GM21825 (cell line): Measurements from ENCODE around the gene SLC4A8.

Experiments used
- ATAC-seq: cut with Tn5 transposase; IDR thresholded peaks from one replicate; pipeline ENCODE4 v1.9.1; 2021; ENCODE audit warnings: mild to moderate bottlenecking, moderate library complexity; ENCODE audit not compliant: unreplicated experiment

Gene SLC4A8

DNA sequence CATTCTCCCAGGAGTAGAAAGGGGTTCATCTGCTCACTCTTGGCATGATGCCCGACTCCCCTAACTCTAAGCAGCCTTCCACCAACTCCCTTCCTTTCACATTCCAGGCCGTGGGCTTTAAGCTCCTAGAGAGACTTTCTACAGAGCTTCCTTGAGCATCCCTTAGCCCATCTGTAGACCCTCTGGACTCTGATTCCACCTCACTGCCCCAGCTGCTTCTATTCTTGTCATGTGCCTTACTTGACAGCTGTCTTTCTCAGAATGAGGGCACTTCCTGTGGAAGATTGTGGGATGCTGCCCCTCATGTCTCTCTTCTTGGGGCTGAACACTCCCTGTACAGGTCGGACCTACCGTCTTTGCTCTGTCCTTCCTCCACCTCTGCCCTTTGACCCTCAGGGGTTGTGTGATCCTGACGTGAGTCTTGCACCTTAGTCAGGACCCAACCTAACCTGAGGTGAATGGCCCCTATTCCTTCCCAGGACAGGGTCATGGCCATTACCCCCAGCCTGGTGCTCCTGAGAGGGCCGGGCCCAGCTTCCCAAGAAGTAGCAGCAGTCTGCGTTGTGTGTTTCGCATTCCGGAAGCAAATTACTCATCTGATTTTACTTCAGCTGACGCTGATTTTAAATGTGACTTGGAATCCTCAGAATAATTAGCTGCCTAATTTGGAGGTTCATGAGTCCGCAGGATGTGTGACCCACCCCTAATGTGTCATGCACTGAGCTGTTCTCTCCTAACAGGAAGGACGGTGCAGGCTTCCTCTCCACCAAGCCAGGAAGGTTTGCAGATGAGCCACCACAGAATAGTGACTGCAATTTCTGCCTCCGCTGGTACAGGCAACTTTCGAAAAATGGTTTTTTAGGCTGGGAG is 30.7 kb upstream of the SLC4A8 start:
- ATAC-seq: no peak

GRCh38 chr12:51395283-51396230 is 29.1 kb upstream of the SLC4A8 start:
- peak; percentile 37 for ATAC-seq

DNA sequence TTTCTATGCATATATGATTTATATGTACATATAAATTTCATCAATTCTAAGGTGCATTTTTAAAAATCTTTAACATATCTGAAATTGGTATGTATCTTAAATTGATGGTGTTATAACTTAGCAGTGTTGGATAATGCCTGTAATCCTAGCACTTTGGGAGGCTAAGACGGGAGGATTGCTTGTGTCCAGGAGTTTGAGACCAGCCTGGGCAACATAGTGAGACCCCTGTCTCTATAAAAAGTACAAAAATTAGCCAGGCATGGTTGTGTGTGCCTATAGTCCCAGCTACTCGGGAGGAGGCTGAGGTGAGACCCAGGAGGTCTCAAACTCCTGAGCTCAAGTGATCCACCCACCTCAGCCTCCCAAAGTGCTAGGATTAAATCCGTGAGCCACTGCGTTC is 27.0 kb upstream of the SLC4A8 start:
- ATAC-seq: no peak

DNA sequence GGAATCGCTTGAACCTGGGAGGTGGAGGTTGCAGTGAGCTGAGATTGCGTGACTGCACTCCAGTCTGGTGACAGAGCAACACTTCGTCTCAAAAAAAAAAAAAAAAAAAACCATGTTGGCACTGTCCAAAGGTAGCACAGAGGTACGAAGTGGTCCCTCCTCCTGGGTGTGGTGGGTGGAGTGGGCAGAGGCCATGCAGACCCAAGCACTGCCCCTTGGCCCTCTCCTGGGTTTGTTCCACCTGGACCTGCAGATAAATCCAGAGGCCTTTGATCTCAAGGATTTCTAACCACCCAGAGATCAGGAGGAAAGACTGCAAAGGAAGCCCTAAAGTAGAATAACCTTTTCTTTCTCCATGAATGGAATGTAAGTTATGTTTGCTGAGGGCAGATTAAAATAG is 24.7 kb upstream of the SLC4A8 start:
- no peak for ATAC-seq

DNA sequence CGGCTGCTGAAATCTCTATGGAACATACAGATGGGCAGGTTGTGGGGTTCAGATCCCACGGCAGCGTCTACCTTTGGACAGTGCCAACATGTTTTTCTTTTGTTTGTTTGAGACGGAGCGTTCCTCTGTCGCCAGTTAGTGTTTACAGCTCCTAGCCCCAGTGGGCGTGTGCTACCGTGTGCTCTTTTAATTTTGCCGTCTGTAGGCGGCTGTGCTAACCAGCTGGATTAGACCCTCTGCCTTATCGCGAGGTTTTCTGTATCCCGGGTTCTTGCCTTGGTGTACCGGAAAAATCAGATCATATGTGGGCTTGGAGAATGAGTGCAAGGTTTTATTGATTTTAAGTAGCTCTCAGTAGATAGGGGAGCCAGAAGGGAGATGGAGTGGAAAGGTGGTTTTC is 23.6 kb upstream of the SLC4A8 start:
- ATAC-seq: no peak

- no peak for ATAC-seq
These were observed 23.1 kb upstream of the SLC4A8 start for GRCh38 chr12:51401486-51401885.

DNA sequence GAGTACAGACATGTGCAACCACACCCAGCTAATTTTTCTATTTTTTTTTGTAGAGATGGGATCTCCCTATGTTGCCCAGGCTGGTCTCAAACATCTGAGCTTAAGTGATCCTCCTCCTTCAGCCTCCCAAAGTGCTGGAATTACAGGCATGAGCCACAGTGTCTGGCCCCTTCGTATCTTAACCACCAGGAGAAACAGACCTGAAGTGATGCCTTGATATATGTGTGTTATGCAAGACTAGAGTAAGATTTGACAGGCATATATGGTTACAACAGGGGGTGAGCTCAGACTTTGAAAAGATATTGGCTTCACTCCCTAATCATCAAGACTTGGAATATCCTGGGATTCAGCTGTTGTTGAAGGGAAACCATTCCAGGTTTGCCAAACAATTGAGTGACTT is 22.7 kb upstream of the SLC4A8 start:
- no peak for ATAC-seq

- ATAC-seq: no peak
These were observed 21.5 kb upstream of the SLC4A8 start for GRCh38 chr12:51403159-51403558.

- ATAC-seq: no peak
These were observed 20.9 kb upstream of the SLC4A8 start for GRCh38 chr12:51403681-51404136.

GRCh38 chr12:51404627-51405026 is 20.0 kb upstream of the SLC4A8 start:
- no peak for ATAC-seq

GRCh38 chr12:51405801-51406207 is 18.8 kb upstream of the SLC4A8 start:
- ATAC-seq: no peak

DNA sequence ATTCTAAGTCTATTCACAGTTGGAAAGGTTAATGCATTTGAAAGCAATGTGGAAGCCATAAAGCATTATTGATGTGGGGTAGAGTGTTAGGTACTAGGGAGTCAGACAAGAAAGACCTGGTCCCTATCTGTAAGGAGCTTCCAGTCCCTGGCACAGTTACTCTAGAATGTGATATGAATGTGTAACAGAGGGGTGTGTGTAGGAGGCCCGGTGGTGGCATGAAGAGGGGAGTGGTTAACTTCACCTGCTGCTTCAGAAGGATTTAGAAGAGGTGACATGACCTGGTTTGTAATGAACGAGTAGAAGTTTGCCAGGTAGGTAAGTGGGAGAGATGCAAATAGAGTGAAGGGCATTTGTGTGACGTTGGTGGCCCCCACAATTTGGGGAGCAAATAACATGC is 18.3 kb upstream of the SLC4A8 start:
- no peak for ATAC-seq

DNA sequence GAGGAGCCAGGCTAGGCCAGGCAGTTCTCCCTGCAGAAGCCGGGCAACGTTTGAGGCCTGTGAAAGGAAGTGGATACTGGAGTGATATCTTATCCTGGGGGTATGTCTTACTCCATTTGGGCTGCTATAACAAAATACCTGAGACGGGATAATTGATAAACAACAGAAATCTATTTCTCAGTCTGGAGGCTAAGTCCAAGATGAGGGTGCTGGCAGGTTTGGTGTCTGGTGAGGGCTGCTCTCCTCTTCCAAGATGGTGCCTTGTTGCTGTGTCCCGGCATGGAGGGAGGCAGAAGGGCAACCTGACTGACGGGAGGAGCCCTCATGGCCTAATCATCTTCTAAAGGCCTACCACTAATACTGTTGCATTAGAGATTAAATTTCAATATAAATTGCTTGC is 17.8 kb upstream of the SLC4A8 start:
- ATAC-seq: no peak

DNA sequence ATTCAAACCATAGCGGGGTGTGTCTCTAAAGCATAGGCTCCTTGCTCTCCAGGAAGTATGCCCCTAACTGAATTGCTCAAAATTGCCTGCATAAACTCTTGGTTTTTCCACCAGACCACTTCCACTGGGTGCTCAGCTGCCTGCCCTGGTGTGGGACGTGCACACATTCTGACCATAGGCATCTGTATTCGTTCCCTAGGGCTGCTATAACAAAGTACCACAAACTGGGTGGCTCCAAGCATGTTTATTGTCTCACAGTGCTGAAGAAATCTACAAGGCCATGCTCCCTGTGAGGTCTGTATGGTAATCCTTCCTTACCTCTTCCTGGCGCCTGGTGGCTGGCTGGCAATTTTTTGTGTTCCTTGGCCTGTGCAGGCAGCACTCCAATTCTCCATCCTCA is 17.0 kb upstream of the SLC4A8 start:
- no peak for ATAC-seq

GRCh38 chr12:51409846-51410245 is 14.8 kb upstream of the SLC4A8 start:
- ATAC-seq: no peak

DNA sequence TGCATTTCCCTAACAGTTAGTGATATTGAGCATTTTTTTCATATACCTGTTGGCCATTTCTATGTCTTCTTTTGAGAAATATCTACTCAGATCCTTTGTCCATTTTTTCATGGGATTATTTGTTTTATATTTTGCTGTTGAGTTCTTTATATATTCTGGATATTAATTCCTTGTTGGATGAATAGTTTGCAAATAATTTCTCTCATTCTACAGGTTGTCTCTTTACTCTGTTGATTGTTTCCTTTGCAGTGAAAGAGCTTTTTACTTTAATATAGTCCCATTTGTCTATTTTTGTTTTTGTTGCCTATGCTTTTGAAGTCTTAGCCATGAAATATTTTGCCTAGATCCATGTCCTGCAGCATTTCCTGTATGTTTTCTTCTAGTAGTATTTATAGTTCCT is 11.5 kb upstream of the SLC4A8 start:
- no peak for ATAC-seq

GRCh38 chr12:51413791-51414190 is 10.8 kb upstream of the SLC4A8 start:
- no peak for ATAC-seq

DNA sequence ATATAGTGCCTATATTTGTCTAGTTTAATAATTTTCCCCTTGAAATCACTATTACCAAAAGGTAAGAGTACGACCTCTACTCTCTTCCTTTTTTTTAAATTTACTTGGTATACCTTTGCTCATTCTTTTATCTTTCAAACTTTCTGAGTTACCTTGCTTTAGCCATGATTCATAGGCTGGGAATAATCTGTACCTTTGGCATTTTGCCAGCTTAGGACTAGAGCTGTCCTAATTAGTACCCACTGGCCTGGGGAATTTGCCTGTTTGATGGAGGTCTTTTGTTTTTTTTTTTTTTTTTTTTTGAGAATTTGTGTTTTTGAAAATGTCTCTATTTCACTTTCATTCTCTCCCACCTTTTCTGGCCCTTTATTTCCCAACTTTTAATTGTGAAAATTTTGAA is 8.7 kb upstream of the SLC4A8 start:
- no peak for ATAC-seq

- no peak for ATAC-seq
These were observed 6.8 kb upstream of the SLC4A8 start for GRCh38 chr12:51417826-51418225.

GRCh38 chr12:51419425-51420193 is 5.0 kb upstream of the SLC4A8 start:
- no peak for ATAC-seq

DNA sequence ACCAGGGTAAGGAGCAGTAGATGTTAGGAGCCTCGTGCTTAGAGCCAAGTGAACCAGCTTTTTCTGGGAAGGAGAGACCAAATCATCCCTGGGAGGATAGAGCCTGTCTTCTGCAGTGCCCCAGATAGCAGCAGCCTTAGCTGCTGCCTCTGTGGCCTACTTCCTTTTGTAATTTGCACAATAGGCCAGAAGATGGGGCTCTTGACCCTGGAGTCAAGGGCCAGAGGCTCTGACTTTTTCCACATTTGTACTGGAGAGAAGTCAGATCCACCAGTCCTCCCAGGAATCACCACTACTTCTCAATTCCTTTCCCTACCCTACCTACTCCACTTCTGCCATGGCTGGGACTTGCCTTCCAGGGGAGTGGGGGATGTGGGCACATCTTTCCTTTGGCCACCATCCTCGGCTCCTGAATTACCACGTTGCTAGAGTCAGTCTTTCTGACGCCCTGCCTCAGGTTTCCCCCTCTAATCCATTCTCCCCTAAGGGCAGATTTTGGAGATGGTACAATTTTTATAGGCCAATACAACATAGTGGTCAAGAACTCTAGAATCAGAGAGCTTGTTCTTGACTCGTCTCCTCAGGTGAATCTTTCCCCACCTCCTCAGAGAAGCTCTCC is 3.3 kb upstream of the SLC4A8 start:
- ATAC-seq: no peak
